ENCODE results near the gene ASB7.

GRCh38 chr15:100631831-100632230 lies 29.4 kb downstream of the ASB7 start:
- TF ChIP-seq SMC3 (conservative IDR thresholded peaks at IDR 0.05; ENCODE audit: poor library complexity) (no peak), EP300 (conservative IDR thresholded peaks at IDR 0.05; ENCODE audit: poor library complexity, severe bottlenecking) (no peak), CTCF (IDR thresholded peaks at IDR 0.05; ENCODE audit: poor library complexity, severe bottlenecking) (no peak)

All from neural cell (in vitro differentiated cells).